Measurements from ENCODE around the gene USP10.

USP10 gene

GRCh38 chr16:84699147-84699711 is 571 bp upstream of the USP10 start:
- peak overlapping the region; percentile 100 for H3K4me3 ChIP-seq (ENCODE audit: severe bottlenecking)
- TF ChIP-seq CTCF (IDR thresholded peaks at IDR 0.05; ENCODE audit: poor library complexity, severe bottlenecking): no peak
- H3K27me3 ChIP-seq (ENCODE audit: insufficient read depth, poor library complexity, severe bottlenecking): no peaks in the 10 kb centered on the region
- peaks cover 2% of the 10 kb centered on the region for H3K9me3 ChIP-seq (ENCODE audit: severe bottlenecking)
- DNase-seq (ENCODE audit: low spot score): no peak
- H3K27ac ChIP-seq (ENCODE audit: poor library complexity, severe bottlenecking): peak overlapping the region; percentile 71
- peak; percentile 32 for ATAC-seq (ENCODE audit: low read depth)
- no peaks in the 10 kb centered on the region for H3K36me3 ChIP-seq (ENCODE audit: low read depth)
- peaks cover 28% of the 10 kb centered on the region for H3K4me1 ChIP-seq (ENCODE audit: insufficient read depth, poor library complexity, severe bottlenecking)

- no peaks in the 10 kb centered on the region for H3K27me3 ChIP-seq (ENCODE audit: insufficient read depth, poor library complexity, severe bottlenecking)
- TF ChIP-seq CTCF (IDR thresholded peaks at IDR 0.05; ENCODE audit: poor library complexity, severe bottlenecking): no peak
- no peak for DNase-seq (ENCODE audit: low spot score)
- H3K4me3 ChIP-seq (ENCODE audit: severe bottlenecking): peak overlapping the region; percentile 100
- H3K4me1 ChIP-seq (ENCODE audit: insufficient read depth, poor library complexity, severe bottlenecking): peaks cover 29% of the 10 kb centered on the region
- H3K27ac ChIP-seq (ENCODE audit: poor library complexity, severe bottlenecking): peak overlapping the region; percentile 71
- peak; percentile 43 for ATAC-seq (ENCODE audit: low read depth)
- H3K9me3 ChIP-seq (ENCODE audit: severe bottlenecking): peaks cover 2% of the 10 kb centered on the region
- no peaks in the 10 kb centered on the region for H3K36me3 ChIP-seq (ENCODE audit: low read depth)
Measured at GRCh38 chr16:84700446-84701300, 873 bp downstream of the USP10 start.

- DNase-seq (ENCODE audit: low spot score) (no peak), ATAC-seq (ENCODE audit: low read depth) (no peak)
- Histone ChIP-seq H3K4me1 (ENCODE audit: insufficient read depth, poor library complexity, severe bottlenecking) (peaks cover 47% of the 10 kb centered on the region), H3K9me3 (ENCODE audit: severe bottlenecking) (no peaks in the 10 kb centered on the region), H3K27ac (ENCODE audit: poor library complexity, severe bottlenecking) (no peak overlapping the region), H3K27me3 (ENCODE audit: insufficient read depth, poor library complexity, severe bottlenecking) (no peaks in the 10 kb centered on the region), H3K36me3 (ENCODE audit: low read depth) (peaks cover 9% of the 10 kb centered on the region; the same call in 1 of the 2 replicates), H3K4me3 (ENCODE audit: severe bottlenecking) (no peak overlapping the region)
- TF ChIP-seq CTCF (IDR thresholded peaks at IDR 0.05; ENCODE audit: poor library complexity, severe bottlenecking): no peak
Measured at GRCh38 chr16:84703681-84704080, 3.9 kb downstream of the USP10 start.

GRCh38 chr16:84704253-84704652 is 4.5 kb downstream of the USP10 start:
- H3K4me3 ChIP-seq (ENCODE audit: severe bottlenecking): no peak overlapping the region
- DNase-seq (ENCODE audit: low spot score) (no peak), ATAC-seq (ENCODE audit: low read depth) (no peak)
- H3K4me1 ChIP-seq (ENCODE audit: insufficient read depth, poor library complexity, severe bottlenecking): peaks cover 42% of the 10 kb centered on the region
- H3K9me3 ChIP-seq (ENCODE audit: severe bottlenecking): no peaks in the 10 kb centered on the region
- H3K27me3 ChIP-seq (ENCODE audit: insufficient read depth, poor library complexity, severe bottlenecking): no peaks in the 10 kb centered on the region
- peaks cover 15% of the 10 kb centered on the region; the same call in 1 of the 2 replicates for H3K36me3 ChIP-seq (ENCODE audit: low read depth)
- no peak overlapping the region for H3K27ac ChIP-seq (ENCODE audit: poor library complexity, severe bottlenecking)
- no peak for TF ChIP-seq CTCF (IDR thresholded peaks at IDR 0.05; ENCODE audit: poor library complexity, severe bottlenecking)
